ENCODE measurements around the gene LYPD3.

GRCh38 chr19:43468354-43469159 is 3.1 kb upstream of the LYPD3 start:
- TF ChIP-seq BHLHE40 (IDR thresholded peaks at IDR 0.05; ENCODE audit: borderline replicate concordance) (no peak), SP1 (IDR thresholded peaks at IDR 0.05) (no peak), SUZ12 (IDR thresholded peaks at IDR 0.05) (no peak), TARDBP (IDR thresholded peaks at IDR 0.05) (no peak), FOXK2 (IDR thresholded peaks at IDR 0.05) (no peak), HDGF (IDR thresholded peaks at IDR 0.05; ENCODE audit: borderline replicate concordance) (no peak), ZNF384 (IDR thresholded peaks at IDR 0.05) (no peak), L3MBTL2 (conservative IDR thresholded peaks at IDR 0.05) (no peak), PKNOX1 (IDR thresholded peaks at IDR 0.05) (no peak), FOXM1 (IDR thresholded peaks at IDR 0.05; ENCODE audit: borderline replicate concordance) (no peak), FOXA1 (IDR thresholded peaks at IDR 0.05) (no peak), ARNT (IDR thresholded peaks at IDR 0.05) (no peak)

All from HEK293T (cell line).